Peyer's patch (tissue), 4 donors: ENCODE measurements around the gene FAM110D. TPM values are rescaled to one million over a fixed set of nuclear protein-coding genes. Genes with fewer than 3 reads are reported as not detected.

ENCODE experiments used
- DNase-seq, 3 donors: peaks; one replicate each; pipeline ENCODE4 v3.0.0-alpha.2; 2017 to 2019
- H3K27ac ChIP-seq, 4 donors: fragments of 200-600 bp; sonication (generic); one replicate each; pipeline ENCODE4 v1.5.1; 2016 to 2019
- H3K27me3 ChIP-seq, 2 donors: fragments of 200-600 bp; sonication (generic); one replicate each; pipeline ENCODE4 v1.5.1; 2019
- H3K36me3 ChIP-seq, 3 donors: fragments of 200-600 bp; sonication (generic); one replicate each; pipeline ENCODE4 v1.5.1; 2016 to 2019
- H3K4me1 ChIP-seq, 4 donors: fragments of 200-600 bp; sonication (generic); one replicate each; pipeline ENCODE4 v1.5.1; 2016 to 2019
- H3K4me3 ChIP-seq, 4 donors: fragments of 200-600 bp; sonication (generic); 1 replicate in 3 of 4; 2 replicates in 1 of 4; pipeline ENCODE4 v1.5.1; 2016 to 2019; ENCODE audit warnings: mild to moderate bottlenecking in 1 of 4
- H3K9me3 ChIP-seq, 4 donors: fragments of 200-600 bp; sonication (generic); one replicate each; pipeline ENCODE4 v1.5.1; 2016 to 2019; ENCODE audit warnings: mild to moderate bottlenecking in 1 of 4
- POLR2A ChIP-seq, 2 donors: fragments of 450-650 bp; IDR thresholded peaks; one replicate each; pipeline ENCODE4 v1.5.1; 2017; ENCODE audit warnings: antibody characterized with exemption in 2 of 2, mild to moderate bottlenecking in 2 of 2, moderate library complexity in 2 of 2
- total RNA-seq, 4 donors: library from RNA; depleted of rRNA; stranded (reverse); fragments of >200 nt; gene quantifications; one replicate each; pipeline ENCODE4 v1.1.0, GENCODE V29; 2016
- TF ChIP-seq, protein P1 (sequence below), 6 experiments: fragments of 450-650 bp in 4 of 6; fragments of 200-600 bp in 2 of 6; sonication (generic) in 1 of 6; IDR thresholded peaks; one replicate each; pipeline ENCODE4 v1.5.1; 2017 to 2019; ENCODE audit warnings: antibody characterized with exemption in 6 of 6, mild to moderate bottlenecking in 3 of 6, moderate library complexity in 1 of 6

Gene FAM110D
- total RNA-seq, 4 donors from 2014 or later, result 1.3 to 6.6 (median 1.3) TPM; not detected in 1

DNA sequence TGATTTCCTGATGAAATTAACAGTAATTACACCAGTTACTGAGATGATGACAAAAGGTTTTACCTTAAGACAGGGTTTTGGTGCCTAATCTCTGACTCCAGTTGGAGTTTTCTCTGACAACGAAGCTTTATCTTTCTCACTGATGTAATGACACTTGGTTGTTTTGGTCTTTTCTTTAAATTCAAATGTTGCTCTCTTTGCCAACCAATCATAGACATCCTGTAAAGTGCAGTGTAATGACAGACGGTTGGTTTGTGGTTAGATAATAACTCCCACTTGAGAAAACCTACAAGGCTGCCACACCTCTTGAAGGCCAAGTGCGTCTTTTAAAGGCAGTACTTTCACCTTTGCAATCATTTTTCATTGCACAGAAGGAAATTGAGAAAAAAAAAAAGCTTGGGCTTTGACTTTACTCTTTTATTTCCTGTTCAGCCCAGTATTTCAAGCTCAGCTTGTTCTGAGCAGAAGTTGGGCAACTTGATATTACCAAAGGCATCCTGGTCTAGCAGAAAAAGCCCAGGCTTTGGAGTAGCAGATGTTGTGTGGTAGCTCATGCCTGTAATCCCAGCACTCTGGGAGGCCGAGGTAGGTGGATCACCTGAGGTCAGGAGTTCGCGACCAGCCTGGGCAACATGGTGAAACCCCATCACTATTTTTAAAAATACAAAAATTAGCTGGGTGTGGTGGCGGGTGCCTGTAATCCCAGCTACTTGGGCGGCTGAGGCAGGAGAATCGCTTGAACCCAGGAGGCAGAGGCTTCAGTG, 32.4 kb upstream of the FAM110D start:
- peak; percentile 38 to 54 for TF ChIP-seq POLR2A (IDR thresholded peaks at IDR 0.05)
- TF ChIP-seq, protein P1, sequence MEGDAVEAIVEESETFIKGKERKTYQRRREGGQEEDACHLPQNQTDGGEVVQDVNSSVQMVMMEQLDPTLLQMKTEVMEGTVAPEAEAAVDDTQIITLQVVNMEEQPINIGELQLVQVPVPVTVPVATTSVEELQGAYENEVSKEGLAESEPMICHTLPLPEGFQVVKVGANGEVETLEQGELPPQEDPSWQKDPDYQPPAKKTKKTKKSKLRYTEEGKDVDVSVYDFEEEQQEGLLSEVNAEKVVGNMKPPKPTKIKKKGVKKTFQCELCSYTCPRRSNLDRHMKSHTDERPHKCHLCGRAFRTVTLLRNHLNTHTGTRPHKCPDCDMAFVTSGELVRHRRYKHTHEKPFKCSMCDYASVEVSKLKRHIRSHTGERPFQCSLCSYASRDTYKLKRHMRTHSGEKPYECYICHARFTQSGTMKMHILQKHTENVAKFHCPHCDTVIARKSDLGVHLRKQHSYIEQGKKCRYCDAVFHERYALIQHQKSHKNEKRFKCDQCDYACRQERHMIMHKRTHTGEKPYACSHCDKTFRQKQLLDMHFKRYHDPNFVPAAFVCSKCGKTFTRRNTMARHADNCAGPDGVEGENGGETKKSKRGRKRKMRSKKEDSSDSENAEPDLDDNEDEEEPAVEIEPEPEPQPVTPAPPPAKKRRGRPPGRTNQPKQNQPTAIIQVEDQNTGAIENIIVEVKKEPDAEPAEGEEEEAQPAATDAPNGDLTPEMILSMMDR (IDR thresholded peaks at IDR 0.05), result no peak
- H3K27ac ChIP-seq, result peak overlapping the region; percentile 52 to 90 (median 80)
- no peaks in the 10 kb centered on the region for H3K36me3 ChIP-seq
- peaks cover 0 to 19% (median 4%) of the 10 kb centered on the region in 4 donors for H3K4me1 ChIP-seq
- H3K4me3 ChIP-seq, result peak overlapping the region in 3 of 4 donors; percentile 3 to 45 (median 37)
- H3K27me3 ChIP-seq, result no peaks in the 10 kb centered on the region
- peak in 1 of 3 donors; percentile 74 for DNase-seq
- H3K9me3 ChIP-seq, result no peaks in the 10 kb centered on the region

DNA sequence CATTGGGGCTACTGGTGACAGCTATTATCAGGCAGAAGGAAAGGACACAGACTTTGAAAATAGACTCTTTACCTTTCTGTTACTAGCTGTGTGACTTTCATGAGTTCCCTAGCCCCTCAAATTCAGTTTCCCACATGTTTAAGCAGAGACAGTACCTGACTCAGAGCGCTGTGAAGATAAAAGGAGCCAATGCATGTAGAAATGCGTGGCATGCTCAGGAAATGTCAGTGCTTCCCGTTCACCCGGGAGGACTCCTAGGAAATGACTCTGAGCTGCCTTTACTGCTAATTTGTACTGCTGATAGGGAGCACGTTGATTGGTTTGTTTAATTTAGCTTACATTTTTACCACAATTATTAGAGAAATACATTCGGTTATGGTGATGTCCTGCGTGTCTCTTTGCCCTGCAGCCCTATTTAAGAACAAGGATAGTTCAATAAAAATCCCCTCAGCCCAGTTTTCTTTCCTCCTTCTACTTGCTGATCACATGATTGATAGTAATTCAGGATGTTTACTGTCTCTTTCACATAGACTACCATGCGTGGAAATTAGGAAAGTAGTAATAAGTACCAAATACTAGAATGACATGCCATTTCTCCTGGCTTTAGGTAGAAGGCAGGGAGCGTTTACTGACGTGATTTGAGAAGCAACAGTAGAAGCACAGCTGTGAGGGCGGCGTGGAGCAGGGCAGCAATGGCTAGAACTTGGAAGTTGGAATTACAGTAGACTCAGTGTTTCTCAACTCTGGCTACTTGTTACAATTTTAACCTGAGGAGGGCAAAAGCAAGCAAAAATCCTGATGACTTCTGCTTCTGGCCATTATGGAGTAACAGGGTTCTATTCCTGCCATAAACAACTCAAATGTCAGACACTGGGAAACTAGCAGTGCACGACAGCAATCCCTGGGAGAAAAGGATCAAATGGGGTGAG, 31.4 kb upstream of the FAM110D start:
- Histone ChIP-seq H3K36me3 (no peaks in the 10 kb centered on the region), H3K27me3 (no peaks in the 10 kb centered on the region), H3K4me1 (peaks cover 0 to 14% (median 4%) of the 10 kb centered on the region in 4 donors), H3K4me3 (peak overlapping the region in 3 of 4 donors; percentile 3 to 45 (median 37)), H3K27ac (peak overlapping the region; percentile 52 to 90 (median 80)), H3K9me3 (no peaks in the 10 kb centered on the region)
- DNase-seq, result no peak
- peak; percentile 22 to 45 for TF ChIP-seq POLR2A (IDR thresholded peaks at IDR 0.05)
- TF ChIP-seq, protein P1 (IDR thresholded peaks at IDR 0.05), result no peak

DNA sequence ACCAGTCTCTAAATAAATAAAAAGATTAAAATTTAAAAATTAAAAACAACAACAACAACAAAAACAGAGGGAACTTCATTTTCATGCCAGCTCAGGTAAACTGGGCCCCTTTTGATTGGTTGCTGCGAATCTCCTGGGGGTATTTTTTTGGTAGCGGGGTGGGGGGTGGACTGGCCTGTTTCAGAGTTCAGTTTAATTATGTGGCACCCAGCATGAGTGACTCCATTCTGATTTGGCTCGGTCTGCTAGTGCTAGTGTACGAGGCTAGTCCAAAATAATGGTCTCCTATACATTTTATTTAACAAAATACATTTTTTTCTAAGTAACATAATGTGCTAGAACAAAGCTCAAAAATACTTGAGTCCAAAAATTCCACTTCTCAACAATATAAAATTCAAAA, 29.1 kb upstream of the FAM110D start:
- H3K36me3 ChIP-seq, result no peaks in the 10 kb centered on the region
- no peak for DNase-seq
- no peak for TF ChIP-seq POLR2A (IDR thresholded peaks at IDR 0.05)
- TF ChIP-seq, protein P1 (IDR thresholded peaks at IDR 0.05), result no peak
- H3K4me3 ChIP-seq, result no peak overlapping the region
- no peaks in the 10 kb centered on the region for H3K9me3 ChIP-seq
- H3K27ac ChIP-seq, result no peak overlapping the region
- peaks cover 0 to 14% (median 3%) of the 10 kb centered on the region in 4 donors for H3K4me1 ChIP-seq
- H3K27me3 ChIP-seq, result no peaks in the 10 kb centered on the region

DNA sequence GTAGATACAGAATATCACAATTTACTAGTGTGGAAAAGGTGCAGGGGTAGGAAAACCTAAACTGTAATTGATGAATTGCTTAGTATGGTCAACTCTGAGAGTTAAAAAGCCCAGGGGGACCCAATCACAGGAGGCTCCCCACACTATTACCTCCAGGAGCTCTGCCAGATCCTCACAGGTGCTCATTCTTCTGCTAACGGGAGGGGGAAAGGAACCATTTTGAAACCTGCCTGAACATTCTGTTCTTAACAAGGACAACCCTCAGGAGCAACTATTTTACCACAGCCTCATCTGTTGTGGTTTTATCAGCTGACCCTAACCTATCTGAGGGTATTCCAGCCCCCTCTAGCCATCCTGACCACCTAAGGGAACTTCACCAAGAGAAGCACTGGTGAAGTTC, 28.2 kb upstream of the FAM110D start:
- Histone ChIP-seq H3K4me1 (peaks cover 0 to 14% (median 3%) of the 10 kb centered on the region in 4 donors), H3K36me3 (no peaks in the 10 kb centered on the region), H3K27ac (no peak overlapping the region), H3K4me3 (no peak overlapping the region), H3K27me3 (no peaks in the 10 kb centered on the region), H3K9me3 (no peaks in the 10 kb centered on the region)
- TF ChIP-seq POLR2A (IDR thresholded peaks at IDR 0.05), result no peak
- TF ChIP-seq, protein P1 (IDR thresholded peaks at IDR 0.05), result no peak
- DNase-seq, result no peak

DNA sequence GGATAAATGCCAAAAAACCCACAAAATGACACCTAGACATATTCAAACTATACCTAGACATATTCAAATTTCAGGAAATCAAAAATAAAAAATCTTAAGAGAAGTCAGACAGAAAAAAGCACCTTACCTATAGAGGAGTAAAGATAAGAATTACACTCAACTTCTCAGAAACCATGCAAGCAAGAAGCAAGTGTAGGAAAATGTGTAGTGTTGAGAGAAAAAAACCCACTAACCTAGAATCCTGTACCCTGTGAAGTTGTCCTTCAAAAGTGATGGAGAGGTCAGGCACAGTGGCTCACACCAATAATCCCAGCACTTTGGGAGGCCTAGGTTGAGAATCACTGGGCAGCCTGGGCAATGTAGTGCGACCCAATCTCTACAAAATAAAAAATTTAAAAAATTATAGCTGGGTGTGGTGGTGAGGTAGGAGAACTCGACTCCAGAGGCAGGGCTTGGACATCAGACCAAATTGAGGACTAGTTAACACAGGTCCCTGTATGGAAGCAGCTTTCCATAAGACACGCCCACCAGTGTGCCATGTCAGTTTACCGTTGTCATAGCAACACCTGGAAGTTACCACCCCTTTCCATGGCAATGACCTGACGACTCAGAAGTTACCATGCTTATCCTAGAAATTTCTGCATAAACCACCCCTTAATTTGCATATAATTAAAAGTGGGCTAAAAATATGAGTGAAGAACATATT, 26.6 kb upstream of the FAM110D start:
- Histone ChIP-seq H3K4me3 (no peak overlapping the region), H3K27me3 (no peaks in the 10 kb centered on the region), H3K36me3 (no peaks in the 10 kb centered on the region), H3K27ac (no peak overlapping the region), H3K9me3 (no peaks in the 10 kb centered on the region), H3K4me1 (peaks cover 0 to 8% (median 0%) of the 10 kb centered on the region in 4 donors)
- DNase-seq, result no peak
- TF ChIP-seq, protein P1 (IDR thresholded peaks at IDR 0.05), result no peak
- TF ChIP-seq POLR2A (IDR thresholded peaks at IDR 0.05), result no peak
